Activated CD4-positive, alpha-beta T cell treated with anti-CD3 and anti-CD28 coated beads, Interleukin-2, amount 10 ng/mL, durations not matched to agents 7 days and 5 days (primary cell): ENCODE data around the gene ANAPC2. TPM values are rescaled to one million over a fixed set of nuclear protein-coding genes. Genes with fewer than 3 reads are reported as not detected.

Experiments used
- CTCF ChIA-PET: fragments of 350-600 bp; sonication (Branson Sonifier 250); formaldehyde crosslinking; loops from one replicate; lab custom pipeline; 2021; ENCODE audit warnings: antibody characterized with exemption; lab: Charles Lee
- POLR2A ChIA-PET: fragments of 350-600 bp; sonication (Branson Sonifier 250); formaldehyde crosslinking; loops from one replicate; lab custom pipeline; 2021; ENCODE audit warnings: antibody characterized with exemption; lab: Charles Lee
- DNase-seq: peaks from one replicate; pipeline ENCODE4 v3.0.0-alpha.2; 2020
- H3K27ac Mint-ChIP-seq: one replicate; pipeline ENCODE4 v1.8.0; 2021; ENCODE audit warnings: mild to moderate bottlenecking, moderate library complexity, mixed read lengths
- H3K27me3 Mint-ChIP-seq: one replicate; pipeline ENCODE4 v1.8.0; 2021; ENCODE audit warnings: mixed read lengths
- H3K36me3 Mint-ChIP-seq: one replicate; pipeline ENCODE4 v1.8.0; 2021; ENCODE audit warnings: low read depth, mixed read lengths
- H3K4me1 Mint-ChIP-seq: one replicate; pipeline ENCODE4 v1.8.0; 2021; ENCODE audit warnings: mixed read lengths
- H3K4me3 Mint-ChIP-seq: one replicate; pipeline ENCODE4 v1.8.0; 2021; ENCODE audit warnings: mild to moderate bottlenecking, moderate library complexity, mixed read lengths
- H3K9me3 Mint-ChIP-seq: one replicate; pipeline ENCODE4 v1.8.0; 2021; ENCODE audit warnings: mixed read lengths
- total RNA-seq, 2 experiments: library from RNA; stranded (reverse); gene quantifications; one replicate each; pipeline ENCODE4 v1.2.3, GENCODE V29; 2021

ANAPC2 gene
- total RNA-seq, 2 experiments from 2014 or later: 61.3 to 76.1 TPM

- CTCF ChIA-PET: no interaction called here
- peaks cover 14% of the 10 kb centered on the region for H3K4me1 Mint-ChIP-seq
- no peak for DNase-seq
- H3K27me3 Mint-ChIP-seq: peaks cover 9% of the 10 kb centered on the region
- H3K4me3 Mint-ChIP-seq: no peak overlapping the region
- H3K27ac Mint-ChIP-seq: no peak overlapping the region
- H3K36me3 Mint-ChIP-seq: no peaks in the 10 kb centered on the region
- POLR2A ChIA-PET: no interaction called here
- H3K9me3 Mint-ChIP-seq: no peaks in the 10 kb centered on the region
Observed at GRCh38 chr9:137152844-137153405, 35.4 kb downstream of the ANAPC2 start.

GRCh38 chr9:137150617-137151457 lies 37.5 kb downstream of the ANAPC2 start:
- peaks cover 5% of the 10 kb centered on the region for H3K27me3 Mint-ChIP-seq
- H3K36me3 Mint-ChIP-seq: no peaks in the 10 kb centered on the region
- H3K4me1 Mint-ChIP-seq: peaks cover 4% of the 10 kb centered on the region
- DNase-seq: peak; percentile 40
- ChIA-PET CTCF (interaction anchor here (1.2 to 2.5 kb wide), 6 partner anchors 12 to 364 kb away, joined by 4 to 10 read pairs (median 4); partner anchors contain the start of gene GRIN1), POLR2A (no interaction called here)
- H3K4me3 Mint-ChIP-seq: no peak overlapping the region
- no peaks in the 10 kb centered on the region for H3K9me3 Mint-ChIP-seq
- no peak overlapping the region for H3K27ac Mint-ChIP-seq

GRCh38 chr9:137149942-137150616 lies 38.3 kb downstream of the ANAPC2 start:
- Mint-ChIP-seq H3K27me3 (peaks cover 5% of the 10 kb centered on the region), H3K36me3 (no peaks in the 10 kb centered on the region), H3K9me3 (no peaks in the 10 kb centered on the region), H3K4me1 (peaks cover 4% of the 10 kb centered on the region), H3K4me3 (no peak overlapping the region), H3K27ac (no peak overlapping the region)
- no peak for DNase-seq
- ChIA-PET POLR2A (no interaction called here), CTCF (interaction anchor here (0.9 to 2.5 kb wide), 9 partner anchors 8 to 363 kb away, joined by 3 to 10 read pairs (median 4); partner anchors contain the start of genes GRIN1 and MAN1B1)

DNA sequence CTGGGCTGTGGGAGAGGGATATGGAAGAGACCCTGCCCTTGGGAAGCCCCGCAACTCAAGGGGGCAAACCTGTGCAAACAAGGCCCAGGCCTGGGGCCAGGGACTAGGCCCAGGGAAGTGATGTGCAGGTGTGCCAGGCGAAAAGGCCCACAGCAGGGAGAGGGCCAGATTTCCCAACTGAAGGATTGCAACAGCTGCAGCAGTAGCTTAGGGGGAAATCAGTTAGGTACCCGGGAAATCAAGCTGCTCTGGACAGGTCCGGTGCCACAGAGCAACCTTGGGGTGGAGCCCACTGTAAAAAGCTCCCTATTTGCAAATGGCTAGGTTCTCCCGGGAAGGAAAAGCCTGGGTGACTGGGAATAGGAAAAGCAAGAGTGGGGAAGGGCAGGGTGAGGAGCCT lies 39.0 kb downstream of the ANAPC2 start:
- CTCF ChIA-PET: interaction anchor here (0.9 to 2.5 kb wide), 7 partner anchors 9 to 362 kb away, joined by 3 to 10 read pairs (median 4); partner anchors contain the start of genes GRIN1 and MAN1B1
- H3K9me3 Mint-ChIP-seq: no peaks in the 10 kb centered on the region

GRCh38 chr9:137148661-137149060 lies 39.7 kb downstream of the ANAPC2 start:
- Mint-ChIP-seq H3K9me3 (no peaks in the 10 kb centered on the region), H3K27ac (no peak overlapping the region), H3K27me3 (peaks cover 3% of the 10 kb centered on the region), H3K36me3 (no peaks in the 10 kb centered on the region), H3K4me1 (peaks cover 4% of the 10 kb centered on the region), H3K4me3 (no peak overlapping the region)
- no peak for DNase-seq
- CTCF ChIA-PET: interaction anchor here (1.1 to 2.5 kb wide), 3 partner anchors 9 to 19 kb away, joined by 3 to 10 read pairs (median 9); partner anchors contain the start of gene GRIN1
- POLR2A ChIA-PET: no interaction called here

More for the DNA sequence above, 39.0 kb downstream of the ANAPC2 start:
- Mint-ChIP-seq H3K27me3 (peaks cover 3% of the 10 kb centered on the region), H3K36me3 (no peaks in the 10 kb centered on the region), H3K4me3 (no peak overlapping the region), H3K4me1 (peaks cover 4% of the 10 kb centered on the region), H3K27ac (no peak overlapping the region)
- POLR2A ChIA-PET: no interaction called here
- no peak for DNase-seq

- H3K4me3 Mint-ChIP-seq: no peak overlapping the region
- CTCF ChIA-PET: no interaction called here
- DNase-seq: no peak
- no peaks in the 10 kb centered on the region for H3K36me3 Mint-ChIP-seq
- peaks cover 4% of the 10 kb centered on the region for H3K4me1 Mint-ChIP-seq
- no peak overlapping the region for H3K27ac Mint-ChIP-seq
- POLR2A ChIA-PET: no interaction called here
- H3K9me3 Mint-ChIP-seq: no peaks in the 10 kb centered on the region
- peaks cover 3% of the 10 kb centered on the region for H3K27me3 Mint-ChIP-seq
Observed at GRCh38 chr9:137148242-137148641, 40.1 kb downstream of the ANAPC2 start.

- ChIA-PET POLR2A (no interaction called here), CTCF (no interaction called here)
- no peaks in the 10 kb centered on the region for H3K9me3 Mint-ChIP-seq
- H3K4me1 Mint-ChIP-seq: peaks cover 4% of the 10 kb centered on the region
- H3K36me3 Mint-ChIP-seq: no peaks in the 10 kb centered on the region
- H3K27ac Mint-ChIP-seq: no peak overlapping the region
- peaks cover 3% of the 10 kb centered on the region for H3K27me3 Mint-ChIP-seq
- no peak overlapping the region for H3K4me3 Mint-ChIP-seq
- no peak for DNase-seq
Observed at GRCh38 chr9:137147793-137148160, 40.6 kb downstream of the ANAPC2 start.

- no peaks in the 10 kb centered on the region for H3K9me3 Mint-ChIP-seq
- no peak for DNase-seq
- no peaks in the 10 kb centered on the region for H3K36me3 Mint-ChIP-seq
- peaks cover 5% of the 10 kb centered on the region for H3K27me3 Mint-ChIP-seq
- CTCF ChIA-PET: no interaction called here
- POLR2A ChIA-PET: no interaction called here
- H3K4me1 Mint-ChIP-seq: peaks cover 4% of the 10 kb centered on the region
- H3K4me3 Mint-ChIP-seq: no peak overlapping the region
- no peak overlapping the region for H3K27ac Mint-ChIP-seq
Observed at GRCh38 chr9:137147091-137147792, 41.1 kb downstream of the ANAPC2 start.

DNA sequence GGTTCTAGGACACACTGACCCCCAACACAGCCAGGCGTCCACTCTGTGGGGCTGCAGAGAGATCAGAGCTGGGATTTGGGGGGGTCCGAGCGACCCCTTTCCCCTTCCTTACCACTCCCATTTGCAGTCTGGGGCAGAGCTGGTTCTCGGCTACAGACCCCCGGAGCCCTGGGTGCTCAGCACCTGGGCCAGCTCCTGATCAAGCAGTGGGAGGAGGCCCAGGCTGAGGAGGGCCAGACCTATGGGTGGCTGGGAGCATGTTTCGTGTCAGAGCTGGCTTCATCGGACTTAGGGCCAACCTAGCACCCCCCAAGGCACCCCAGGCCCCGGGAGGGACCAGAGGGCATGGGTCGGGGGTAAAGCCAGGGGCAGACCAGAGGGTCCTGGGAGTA lies 41.8 kb downstream of the ANAPC2 start:
- Mint-ChIP-seq H3K4me1 (peaks cover 6% of the 10 kb centered on the region), H3K4me3 (no peak overlapping the region), H3K36me3 (no peaks in the 10 kb centered on the region), H3K27ac (no peak overlapping the region), H3K27me3 (peaks cover 11% of the 10 kb centered on the region), H3K9me3 (no peaks in the 10 kb centered on the region)
- DNase-seq: no peak
- ChIA-PET POLR2A (no interaction called here), CTCF (no interaction called here)

- Mint-ChIP-seq H3K4me3 (no peak overlapping the region), H3K4me1 (peaks cover 7% of the 10 kb centered on the region), H3K9me3 (no peaks in the 10 kb centered on the region), H3K27ac (no peak overlapping the region), H3K27me3 (peaks cover 14% of the 10 kb centered on the region), H3K36me3 (no peaks in the 10 kb centered on the region)
- ChIA-PET CTCF (no interaction called here), POLR2A (no interaction called here)
- DNase-seq: no peak
Observed at GRCh38 chr9:137145731-137146526, 42.4 kb downstream of the ANAPC2 start.

- Mint-ChIP-seq H3K27me3 (peaks cover 33% of the 10 kb centered on the region), H3K36me3 (no peaks in the 10 kb centered on the region), H3K4me1 (peaks cover 10% of the 10 kb centered on the region), H3K9me3 (no peaks in the 10 kb centered on the region), H3K27ac (no peak overlapping the region), H3K4me3 (no peak overlapping the region)
- POLR2A ChIA-PET: no interaction called here
- CTCF ChIA-PET: no interaction called here
- no peak for DNase-seq
Observed at GRCh38 chr9:137143459-137143858, 44.9 kb downstream of the ANAPC2 start.
